ENCODE data around the gene PNPLA4.

PNPLA4 gene

DNA sequence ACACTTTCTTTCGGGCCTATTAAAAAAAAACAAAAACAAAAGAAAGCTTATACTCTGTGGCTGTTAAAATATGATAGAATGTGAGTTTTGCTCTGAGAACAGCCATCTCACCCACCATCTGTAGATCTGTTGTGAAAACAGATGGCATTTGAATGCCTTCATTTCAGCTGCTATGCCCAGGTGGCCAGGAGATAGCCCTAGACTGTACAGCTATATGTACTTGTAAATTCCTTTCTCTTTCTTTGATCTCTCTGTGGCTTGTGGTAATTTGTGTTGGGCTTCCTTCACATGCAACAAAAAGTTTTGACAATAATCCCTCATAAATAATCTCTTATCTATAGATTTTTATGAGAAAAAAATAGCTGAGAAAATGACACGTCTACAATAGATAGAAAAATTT is 38.1 kb downstream of the PNPLA4 start:
- no peaks in the 10 kb centered on the region for H3K4me1 ChIP-seq (ENCODE audit: control insufficient read depth in 5 of 5, insufficient read depth in 5 of 5, low read length in 5 of 5)
- H3K27me3 ChIP-seq (ENCODE audit: control insufficient read depth in 5 of 5, insufficient read depth in 4 of 5, low read length in 5 of 5) = no peaks in the 10 kb centered on the region
- H3K36me3 ChIP-seq (ENCODE audit: control insufficient read depth in 5 of 5, insufficient read depth in 5 of 5, low read length in 5 of 5) = no peaks in the 10 kb centered on the region
- H3K9me3 ChIP-seq (ENCODE audit: control insufficient read depth in 5 of 5, low read length in 5 of 5) = no peaks in the 10 kb centered on the region
- H3K9ac ChIP-seq (ENCODE audit: low read length in 5 of 5) = no peak overlapping the region
- no peak overlapping the region for H3K27ac ChIP-seq (ENCODE audit: low read depth, low read length)
- H3K4me3 ChIP-seq (ENCODE audit: low read depth in 1 of 5, low read length in 5 of 5) = no peak overlapping the region

DNA sequence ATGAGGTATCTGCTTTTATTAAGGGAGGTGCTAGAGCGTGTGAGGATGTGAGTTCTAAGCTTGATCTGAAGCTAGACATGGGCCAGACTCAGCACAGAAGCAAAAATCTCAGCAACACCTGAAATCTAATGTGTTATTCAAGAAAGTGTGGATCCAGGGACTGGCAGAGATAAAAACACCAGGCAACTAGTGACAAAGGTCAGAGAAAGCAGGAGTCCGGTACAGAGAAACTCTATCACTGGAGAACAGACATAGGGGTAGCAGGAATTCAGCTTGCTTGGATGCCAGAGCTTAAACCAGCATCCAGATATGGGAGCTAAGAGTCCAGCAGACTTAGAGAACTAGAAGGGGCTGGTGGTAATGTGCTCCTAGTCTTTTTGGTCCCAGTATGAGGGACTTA is 50.3 kb downstream of the PNPLA4 start:
- Histone ChIP-seq H3K4me1 (ENCODE audit: control insufficient read depth in 5 of 5, insufficient read depth in 5 of 5, low read length in 5 of 5) (no peaks in the 10 kb centered on the region), H3K27me3 (ENCODE audit: control insufficient read depth in 5 of 5, insufficient read depth in 4 of 5, low read length in 5 of 5) (no peaks in the 10 kb centered on the region), H3K27ac (ENCODE audit: low read depth, low read length) (no peak overlapping the region), H3K4me3 (ENCODE audit: low read depth in 1 of 5, low read length in 5 of 5) (no peak overlapping the region), H3K9me3 (ENCODE audit: control insufficient read depth in 5 of 5, low read length in 5 of 5) (no peaks in the 10 kb centered on the region), H3K36me3 (ENCODE audit: control insufficient read depth in 5 of 5, insufficient read depth in 5 of 5, low read length in 5 of 5) (no peaks in the 10 kb centered on the region), H3K9ac (ENCODE audit: low read length in 5 of 5) (no peak overlapping the region)

DNA sequence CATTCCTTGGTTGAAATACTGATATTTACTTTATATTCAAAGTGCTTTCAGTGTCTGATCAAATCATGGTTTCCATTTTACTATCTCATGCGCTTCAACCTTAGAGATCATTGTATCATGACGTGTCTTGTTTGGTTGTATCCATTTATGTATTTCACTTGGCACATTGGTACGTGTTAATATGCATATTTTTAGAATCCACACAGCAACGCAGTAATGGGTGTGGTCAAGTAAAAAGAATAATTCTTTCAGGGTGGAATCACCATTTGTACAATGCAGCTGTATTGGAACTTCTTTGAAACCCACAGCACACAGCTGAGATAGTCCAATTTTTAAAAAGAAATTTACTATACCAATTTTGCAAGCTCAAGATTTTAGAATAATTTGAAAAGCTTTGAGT is 55.2 kb downstream of the PNPLA4 start:
- H3K4me1 ChIP-seq (ENCODE audit: control insufficient read depth in 5 of 5, insufficient read depth in 5 of 5, low read length in 5 of 5) = no peaks in the 10 kb centered on the region
- no peaks in the 10 kb centered on the region for H3K27me3 ChIP-seq (ENCODE audit: control insufficient read depth in 5 of 5, insufficient read depth in 4 of 5, low read length in 5 of 5)
- H3K36me3 ChIP-seq (ENCODE audit: control insufficient read depth in 5 of 5, insufficient read depth in 5 of 5, low read length in 5 of 5) = no peaks in the 10 kb centered on the region
- no peak overlapping the region for H3K4me3 ChIP-seq (ENCODE audit: low read depth in 1 of 5, low read length in 5 of 5)
- no peak overlapping the region for H3K9ac ChIP-seq (ENCODE audit: low read length in 5 of 5)
- no peak overlapping the region for H3K27ac ChIP-seq (ENCODE audit: low read depth, low read length)
- H3K9me3 ChIP-seq (ENCODE audit: control insufficient read depth in 5 of 5, low read length in 5 of 5) = no peaks in the 10 kb centered on the region

DNA sequence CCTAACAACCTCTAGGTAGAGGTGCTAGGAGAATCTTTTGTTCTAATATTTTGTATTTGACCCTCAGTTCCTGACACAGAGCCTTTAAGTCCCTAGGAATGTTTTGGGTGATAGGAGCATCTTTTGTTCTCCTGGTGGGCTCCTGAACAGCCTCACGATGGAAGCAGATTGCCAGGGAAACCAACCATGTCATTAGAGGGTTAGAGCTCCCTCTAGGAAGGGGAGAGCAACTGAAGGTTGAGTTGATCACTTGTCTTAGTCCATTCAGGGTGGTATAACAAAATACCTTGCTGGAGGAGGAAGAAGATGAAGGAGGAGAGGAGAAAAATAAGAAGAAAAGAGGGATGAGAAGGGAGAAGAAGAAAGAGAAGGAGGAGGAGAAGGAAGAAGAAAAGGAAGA is 75.0 kb downstream of the PNPLA4 start:
- Histone ChIP-seq H3K27me3 (ENCODE audit: control insufficient read depth in 5 of 5, insufficient read depth in 4 of 5, low read length in 5 of 5) (peaks cover 0 to 3% (median 0%) of the 10 kb centered on the region in 5 donors), H3K4me1 (ENCODE audit: control insufficient read depth in 5 of 5, insufficient read depth in 5 of 5, low read length in 5 of 5) (no peaks in the 10 kb centered on the region), H3K27ac (ENCODE audit: low read depth, low read length) (no peak overlapping the region), H3K9ac (ENCODE audit: low read length in 5 of 5) (no peak overlapping the region), H3K9me3 (ENCODE audit: control insufficient read depth in 5 of 5, low read length in 5 of 5) (no peaks in the 10 kb centered on the region), H3K36me3 (ENCODE audit: control insufficient read depth in 5 of 5, insufficient read depth in 5 of 5, low read length in 5 of 5) (no peaks in the 10 kb centered on the region), H3K4me3 (ENCODE audit: low read depth in 1 of 5, low read length in 5 of 5) (no peak overlapping the region)
